Type B pancreatic cell (in vitro differentiated cells): ENCODE data around the gene PCYT1A. TPM values are rescaled to one million over a fixed set of nuclear protein-coding genes. Genes with fewer than 3 reads are reported as not detected.

ENCODE experiments used
- DNase-seq: peaks from one replicate; pipeline ENCODE4 v3.0.0; 2021; ENCODE audit warnings: mixed read lengths; ENCODE audit not compliant: unreplicated experiment; ENCODE audit errors: extremely low spot score
- H3K27ac Mint-ChIP-seq: 2 replicates; pipeline ENCODE4 v1.8.0; 2021; ENCODE audit warnings: mild to moderate bottlenecking, mixed read lengths
- H3K27me3 Mint-ChIP-seq: 2 replicates; pipeline ENCODE4 v1.8.0; 2021; ENCODE audit warnings: mixed read lengths
- H3K36me3 Mint-ChIP-seq: 2 replicates; pipeline ENCODE4 v1.8.0; 2021; ENCODE audit warnings: mixed read lengths
- H3K4me1 Mint-ChIP-seq: one replicate; pipeline ENCODE4 v1.8.0; 2021; ENCODE audit warnings: mixed read lengths; ENCODE audit not compliant: unreplicated experiment
- H3K4me3 Mint-ChIP-seq: 2 replicates; pipeline ENCODE4 v1.8.0; 2021; ENCODE audit warnings: mild to moderate bottlenecking, mixed read lengths
- H3K9me3 Mint-ChIP-seq: 2 replicates; pipeline ENCODE4 v1.8.0; 2021; ENCODE audit warnings: mixed read lengths
- total RNA-seq: library from RNA; stranded (reverse); gene quantifications from 2 replicates; pipeline ENCODE4 v1.2.1, GENCODE V29; 2021; ENCODE audit warnings: low replicate concordance
- TF ChIP-seq, protein P1 (sequence below): fragments of 200-600 bp; sonication (generic); conservative IDR thresholded peaks from 2 replicates; pipeline ENCODE4 v1.5.0; 2021; ENCODE audit warnings: antibody characterized with exemption, mild to moderate bottlenecking

Gene PCYT1A
- total RNA-seq, 1 donor from 2014 or later = 39.0 TPM

DNA sequence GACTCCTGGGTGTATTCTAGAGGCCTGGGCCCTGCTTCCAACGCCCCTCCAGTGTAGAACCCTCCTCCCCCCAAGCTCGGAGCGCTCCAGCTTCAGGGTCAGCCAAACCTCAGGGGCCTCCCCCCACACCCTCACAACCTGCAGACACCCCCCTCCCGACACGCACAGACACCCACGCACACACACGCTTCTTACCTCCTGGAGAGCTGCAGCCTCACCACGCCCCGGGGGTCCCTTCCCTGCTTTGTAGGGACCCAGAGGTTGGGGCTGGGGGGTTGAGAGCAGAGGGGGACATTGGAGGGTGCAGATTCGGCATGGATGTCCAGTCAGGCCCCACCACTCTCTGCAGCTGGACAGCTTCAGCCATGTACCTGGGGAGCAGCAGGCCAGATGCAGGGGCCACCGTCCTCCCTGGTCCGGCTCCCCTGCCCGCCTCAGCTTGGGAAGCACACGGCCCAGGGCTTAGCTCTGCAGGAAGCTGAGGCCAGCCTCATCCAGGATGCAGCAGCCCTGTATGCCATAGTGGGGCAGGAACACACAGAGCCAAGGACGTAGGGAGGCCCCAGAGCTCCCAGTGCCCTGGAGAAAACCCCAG is 89.3 kb downstream of the PCYT1A start:
- Mint-ChIP-seq H3K4me1 (no peaks in the 10 kb centered on the region), H3K9me3 (no peaks in the 10 kb centered on the region), H3K4me3 (no peak overlapping the region), H3K36me3 (no peaks in the 10 kb centered on the region), H3K27ac (no peak overlapping the region), H3K27me3 (peaks cover 3% of the 10 kb centered on the region)
- TF ChIP-seq, protein P1, sequence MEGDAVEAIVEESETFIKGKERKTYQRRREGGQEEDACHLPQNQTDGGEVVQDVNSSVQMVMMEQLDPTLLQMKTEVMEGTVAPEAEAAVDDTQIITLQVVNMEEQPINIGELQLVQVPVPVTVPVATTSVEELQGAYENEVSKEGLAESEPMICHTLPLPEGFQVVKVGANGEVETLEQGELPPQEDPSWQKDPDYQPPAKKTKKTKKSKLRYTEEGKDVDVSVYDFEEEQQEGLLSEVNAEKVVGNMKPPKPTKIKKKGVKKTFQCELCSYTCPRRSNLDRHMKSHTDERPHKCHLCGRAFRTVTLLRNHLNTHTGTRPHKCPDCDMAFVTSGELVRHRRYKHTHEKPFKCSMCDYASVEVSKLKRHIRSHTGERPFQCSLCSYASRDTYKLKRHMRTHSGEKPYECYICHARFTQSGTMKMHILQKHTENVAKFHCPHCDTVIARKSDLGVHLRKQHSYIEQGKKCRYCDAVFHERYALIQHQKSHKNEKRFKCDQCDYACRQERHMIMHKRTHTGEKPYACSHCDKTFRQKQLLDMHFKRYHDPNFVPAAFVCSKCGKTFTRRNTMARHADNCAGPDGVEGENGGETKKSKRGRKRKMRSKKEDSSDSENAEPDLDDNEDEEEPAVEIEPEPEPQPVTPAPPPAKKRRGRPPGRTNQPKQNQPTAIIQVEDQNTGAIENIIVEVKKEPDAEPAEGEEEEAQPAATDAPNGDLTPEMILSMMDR = no peak
- DNase-seq = no peak

DNA sequence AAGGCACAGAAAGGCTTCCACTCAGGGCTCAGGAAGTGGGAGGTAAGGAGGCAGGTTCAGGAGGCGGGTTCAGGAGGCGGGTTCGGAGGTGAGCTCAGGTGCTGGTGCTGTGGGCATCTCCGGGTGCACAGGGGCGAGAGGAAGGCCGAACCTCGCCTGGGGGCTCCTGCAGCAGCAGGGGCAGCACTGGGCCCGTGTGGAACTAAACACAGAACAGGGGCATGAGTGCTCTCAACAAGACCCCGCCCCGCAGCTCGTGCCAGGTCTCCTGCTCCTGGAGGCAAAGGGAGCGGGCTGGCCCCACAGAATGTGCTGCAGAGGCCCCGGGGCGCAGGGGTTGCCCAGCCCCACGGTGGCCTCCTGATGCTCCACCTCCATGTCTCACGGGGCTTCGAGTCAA is 90.0 kb downstream of the PCYT1A start:
- H3K27me3 Mint-ChIP-seq = peaks cover under 1% of the 10 kb centered on the region
- no peak for DNase-seq
- TF ChIP-seq, protein P1 = no peak
- H3K4me3 Mint-ChIP-seq = no peak overlapping the region
- H3K36me3 Mint-ChIP-seq = no peaks in the 10 kb centered on the region
- no peak overlapping the region for H3K27ac Mint-ChIP-seq
- peaks cover 2% of the 10 kb centered on the region for H3K4me1 Mint-ChIP-seq
- H3K9me3 Mint-ChIP-seq = no peaks in the 10 kb centered on the region

DNA sequence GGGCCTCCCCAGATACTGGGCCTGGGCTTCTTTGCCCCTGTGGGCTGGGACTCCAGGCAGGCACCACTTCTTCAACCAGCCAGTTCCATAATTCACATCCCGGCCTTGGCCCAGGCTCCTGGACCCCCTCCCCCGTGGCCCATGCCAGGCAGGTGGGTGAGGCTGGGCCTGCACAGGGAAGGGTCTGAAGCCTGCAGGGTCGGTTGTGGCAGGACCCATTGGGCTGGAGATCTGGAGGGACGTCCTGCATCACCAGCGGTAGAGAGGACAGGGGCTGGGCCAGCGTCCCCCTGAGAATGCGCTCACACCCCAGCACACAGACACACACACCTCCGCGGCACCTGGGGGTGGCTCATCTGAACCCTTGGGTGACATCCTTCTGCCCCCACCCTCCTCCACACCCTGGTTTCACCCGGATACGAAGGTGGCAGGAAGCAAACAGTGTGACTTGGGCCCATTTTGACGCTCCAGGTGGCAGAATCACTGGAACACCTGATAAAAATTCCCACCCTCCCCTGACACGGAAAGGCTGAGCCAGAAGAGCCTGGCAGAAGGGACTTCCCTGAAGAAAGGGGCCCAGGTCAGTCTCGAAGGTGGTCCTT is 91.8 kb downstream of the PCYT1A start:
- no peak for DNase-seq
- Mint-ChIP-seq H3K4me3 (no peak overlapping the region), H3K36me3 (no peaks in the 10 kb centered on the region), H3K9me3 (no peaks in the 10 kb centered on the region), H3K4me1 (peaks cover 5% of the 10 kb centered on the region), H3K27ac (no peak overlapping the region), H3K27me3 (no peaks in the 10 kb centered on the region)
- TF ChIP-seq, protein P1 = no peak

DNA sequence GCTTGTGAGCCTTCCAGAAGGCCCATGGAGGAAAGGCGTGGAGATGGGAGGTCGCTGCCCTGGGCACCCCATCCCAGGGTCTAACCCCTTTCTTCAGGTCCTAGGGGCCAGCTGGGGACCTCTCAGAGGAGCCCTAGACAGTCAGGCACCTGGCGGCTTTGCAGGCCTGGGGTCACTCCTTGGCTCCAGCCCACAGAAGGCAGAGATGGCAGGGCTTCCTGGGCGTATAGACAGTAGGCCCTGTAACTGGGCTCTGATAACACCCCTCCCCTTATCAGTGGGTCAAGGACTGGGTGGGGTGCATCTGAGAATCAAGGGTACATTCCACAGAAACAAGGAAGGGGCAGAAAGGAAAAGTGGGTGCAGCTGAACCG is 93.0 kb downstream of the PCYT1A start:
- Mint-ChIP-seq H3K27me3 (no peaks in the 10 kb centered on the region), H3K9me3 (no peaks in the 10 kb centered on the region), H3K4me3 (no peak overlapping the region), H3K4me1 (peaks cover 5% of the 10 kb centered on the region), H3K36me3 (no peaks in the 10 kb centered on the region), H3K27ac (no peak overlapping the region)
- no peak for DNase-seq
- TF ChIP-seq, protein P1 = no peak

DNA sequence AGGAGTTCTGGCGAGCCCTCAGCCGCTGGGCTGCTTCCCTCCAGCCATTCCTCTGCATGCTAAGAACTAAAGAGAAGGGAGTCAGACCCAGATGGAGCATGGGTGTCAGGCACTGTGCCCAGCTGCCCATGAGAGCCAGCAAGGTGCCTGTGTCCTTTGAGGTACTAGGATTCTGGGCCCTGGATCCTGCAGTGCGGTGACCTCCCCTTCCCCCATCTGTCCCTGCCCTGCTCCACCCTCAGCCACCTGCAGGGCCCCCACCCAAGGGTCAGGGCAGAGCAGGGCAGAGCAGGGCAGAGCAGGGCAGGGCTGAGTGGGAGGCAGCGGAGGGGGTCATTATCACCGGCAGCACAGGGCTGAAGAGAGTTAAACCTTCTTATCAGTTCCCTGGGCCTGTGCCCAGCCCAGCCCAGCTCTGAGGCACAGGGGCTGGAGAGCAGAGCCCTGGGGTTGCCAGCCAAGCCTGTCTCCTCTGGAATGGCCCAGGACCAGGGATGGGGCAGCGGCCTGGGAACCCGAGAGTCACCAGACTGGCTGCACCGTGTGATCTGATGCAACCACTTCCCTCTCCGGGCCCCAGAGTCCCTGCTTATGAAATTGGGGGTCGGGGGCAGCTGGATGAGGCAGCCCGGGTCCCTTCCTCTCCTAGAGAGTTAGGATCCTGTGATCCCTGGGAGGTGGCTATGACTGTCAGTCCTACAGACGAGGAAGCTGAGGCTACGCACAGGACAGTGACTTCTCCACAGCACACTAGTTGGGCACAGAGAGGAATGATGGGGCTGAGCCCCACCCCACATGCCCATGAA is 93.6 kb downstream of the PCYT1A start:
- no peak for DNase-seq
- peaks cover 5% of the 10 kb centered on the region for H3K4me1 Mint-ChIP-seq

More for the DNA sequence above, 93.6 kb downstream of the PCYT1A start:
- TF ChIP-seq, protein P1 = no peak
- H3K4me3 Mint-ChIP-seq = no peak overlapping the region
- H3K9me3 Mint-ChIP-seq = no peaks in the 10 kb centered on the region
- H3K36me3 Mint-ChIP-seq = no peaks in the 10 kb centered on the region
- no peaks in the 10 kb centered on the region for H3K27me3 Mint-ChIP-seq
- H3K27ac Mint-ChIP-seq = no peak overlapping the region
